Lung (tissue), 12 donors: ENCODE results near the gene SH3PXD2B. TPM values are rescaled to one million over a fixed set of nuclear protein-coding genes. Genes with fewer than 3 reads are reported as not detected.

ENCODE experiments used
- ATAC-seq: fragments of 200-7000 bp; cut with Tn5 transposase; one replicate; pipeline ENCODE4 v1.9.1; 2020; ENCODE audit warnings: moderate number of reproducible peaks; ENCODE audit not compliant: insufficient read depth, low FRiP score
- DNase-seq, 3 donors: peaks; one replicate each; pipeline ENCODE4 v3.0.0-alpha.2; 2013 to 2017
- H3K27ac ChIP-seq, 2 donors: one replicate each; pipeline ENCODE4 v1.5.1; 2013; ENCODE audit warnings: mild to moderate bottlenecking in 2 of 2, moderate library complexity in 2 of 2, control low read depth in 1 of 2, inconsistent platforms in 1 of 2, low read depth in 1 of 2, low read length in 1 of 2
- H3K27me3 ChIP-seq, 3 donors: one replicate each; pipeline ENCODE4 v1.5.1; 2013; ENCODE audit warnings: low read length in 2 of 3; ENCODE audit not compliant: control insufficient read depth in 3 of 3, insufficient read depth in 3 of 3
- H3K36me3 ChIP-seq, 4 donors: one replicate each; pipeline ENCODE4 v1.5.1; 2013; ENCODE audit warnings: low read length in 4 of 4, mild to moderate bottlenecking in 1 of 4, moderate library complexity in 1 of 4; ENCODE audit not compliant: control insufficient read depth in 4 of 4, insufficient read depth in 4 of 4
- H3K4me1 ChIP-seq, 5 donors: one replicate each; pipeline ENCODE4 v1.5.1; 2013; ENCODE audit warnings: low read length in 5 of 5, mild to moderate bottlenecking in 2 of 5, moderate library complexity in 1 of 5; ENCODE audit not compliant: control insufficient read depth in 5 of 5, insufficient read depth in 5 of 5
- H3K4me3 ChIP-seq: one replicate; pipeline ENCODE4 v1.5.1; 2013; ENCODE audit warnings: mild to moderate bottlenecking, control low read depth, moderate library complexity
- H3K9ac ChIP-seq, 2 donors: one replicate each; pipeline ENCODE4 v1.5.1; 2013; ENCODE audit warnings: low read length in 2 of 2, control low read depth in 1 of 2; ENCODE audit not compliant: insufficient read depth in 1 of 2
- H3K9me3 ChIP-seq, 4 donors: one replicate each; pipeline ENCODE4 v1.5.1; 2013; ENCODE audit warnings: low read length in 3 of 4, mild to moderate bottlenecking in 1 of 4, moderate library complexity in 1 of 4; ENCODE audit not compliant: control insufficient read depth in 4 of 4, insufficient read depth in 3 of 4
- CTCF ChIP-seq: IDR thresholded peaks from 2 replicates; pipeline ENCODE4 v1.5.1; 2012; ENCODE audit warnings: mild to moderate bottlenecking; ENCODE audit errors: control extremely low read depth, extremely low read depth
- WGBS, 2 donors: extraction: QIAGEN DNeasy Blood & Tissue Kit; methylation state at CpG; one replicate each; pipeline ENCODE4 v1.1.7; 2013; 5-methylcytosine and 5-hydroxymethylcytosine counted together
- polyA plus RNA-seq, 2 donors: library from polyadenylated mRNA; stranded (reverse); fragments of 200-250 nt; gene quantifications; one replicate each; pipeline ENCODE4 v1.2.1, GENCODE V29; 2013
- total RNA-seq, 2 donors: library from RNA; depleted of rRNA in 1 of 2; stranded (reverse); fragments of >200 nt in 1 of 2; gene quantifications; one replicate each; pipeline ENCODE4 v1.2.1, GENCODE V29; 2014 to 2021
- donor health status: control.
- donor health status: control.
- donor health status: Bipolar disorder and iron deficiency.
- donor health status: healthy.
- donor health status: DM: yes; HTN: yes; CAD: no.

SH3PXD2B gene
- total and polyA plus RNA-seq, 4 donors: 8.0 to 56.0 (median 21.4) TPM

DNA sequence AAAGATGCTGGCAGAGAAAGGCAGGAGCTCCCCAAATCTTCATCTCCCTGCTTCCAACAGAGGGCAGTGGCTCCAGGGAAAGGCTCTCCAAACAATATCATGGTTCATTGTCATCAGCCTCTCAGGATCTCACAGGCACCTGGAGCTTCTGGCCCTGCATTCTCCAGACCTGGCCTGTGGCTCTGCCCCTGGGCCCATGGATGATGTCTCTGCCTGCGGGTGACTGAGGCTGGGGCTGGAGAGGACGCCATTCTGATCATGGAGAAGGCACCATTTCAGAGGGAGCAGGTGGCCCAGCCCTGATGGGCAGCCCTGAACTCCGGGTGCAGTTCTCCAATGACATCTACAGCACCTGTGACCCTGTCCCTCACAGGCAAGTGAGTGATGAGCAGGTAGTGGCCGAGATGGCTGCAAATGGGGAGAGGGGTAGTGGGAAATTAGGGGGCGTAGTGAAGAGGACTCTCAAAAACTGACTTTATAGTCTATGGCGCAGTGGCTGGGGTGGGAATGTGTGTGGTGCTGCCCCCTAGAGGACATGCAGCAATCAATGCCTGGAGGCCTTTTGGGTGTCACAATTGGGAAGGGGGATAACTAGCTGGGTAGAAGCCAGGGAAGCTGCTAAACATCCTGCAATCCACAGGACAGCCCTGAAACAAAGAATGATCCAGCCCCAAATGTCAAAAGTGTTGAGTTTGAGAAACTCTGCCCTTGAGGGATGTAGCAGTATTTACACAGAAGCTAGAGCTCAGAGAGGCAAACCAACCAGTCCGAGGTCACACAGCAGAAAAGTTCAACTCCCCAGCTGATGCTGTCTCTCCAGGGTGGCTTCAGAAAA lies 3.2 kb downstream of the SH3PXD2B start:
- H3K36me3 ChIP-seq: peaks cover 0 to 6% (median 2%) of the 10 kb centered on the region in 4 donors
- DNase-seq: peak in 2 of 3 donors; percentile 51 to 53
- no peak overlapping the region for H3K27ac ChIP-seq
- no peaks in the 10 kb centered on the region for H3K9me3 ChIP-seq
- no peaks in the 10 kb centered on the region for H3K27me3 ChIP-seq
- 87 to 89% methylated on average over 7 of the region's 7 CpGs for WGBS, 2 donors
- H3K9ac ChIP-seq: no peak overlapping the region
- peaks cover 0 to 49% (median 14%) of the 10 kb centered on the region in 5 donors for H3K4me1 ChIP-seq
- no peak overlapping the region for H3K4me3 ChIP-seq
- ATAC-seq: no peak
- peak; percentile 26 for TF ChIP-seq CTCF

DNA sequence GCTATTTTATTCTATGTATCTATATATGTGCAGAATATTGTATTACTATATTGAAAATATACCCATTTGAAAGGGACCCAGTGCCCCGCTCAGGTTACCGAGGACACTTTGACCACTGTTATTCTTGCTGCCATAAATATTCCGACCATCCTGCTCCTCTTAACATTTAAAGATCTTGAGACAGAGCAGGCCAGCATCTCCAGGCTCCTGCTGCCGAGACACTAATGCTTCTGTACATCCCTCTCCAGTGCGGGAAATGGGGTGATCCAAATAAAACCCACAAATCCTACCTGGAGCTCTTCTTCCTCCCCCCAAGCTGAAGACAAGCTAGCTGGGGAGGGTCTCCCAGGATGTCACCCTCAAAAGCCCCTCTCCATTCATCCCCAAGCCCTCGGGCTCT lies 3.9 kb downstream of the SH3PXD2B start:
- H3K9ac ChIP-seq: no peak overlapping the region
- ATAC-seq (no peak), DNase-seq (no peak)
- H3K36me3 ChIP-seq: peaks cover 0 to 6% (median 2%) of the 10 kb centered on the region in 4 donors
- no peak overlapping the region for H3K27ac ChIP-seq
- H3K27me3 ChIP-seq: no peaks in the 10 kb centered on the region
- WGBS, 2 donors: 92 to 96% methylated on average over 6 of the region's 6 CpGs
- no peaks in the 10 kb centered on the region for H3K9me3 ChIP-seq
- H3K4me3 ChIP-seq: no peak overlapping the region
- no peak for TF ChIP-seq CTCF
- peaks cover 0 to 45% (median 14%) of the 10 kb centered on the region in 5 donors for H3K4me1 ChIP-seq

- TF ChIP-seq CTCF: no peak
- Histone ChIP-seq H3K9ac (no peak overlapping the region), H3K27ac (no peak overlapping the region), H3K36me3 (peaks cover 0 to 6% (median 2%) of the 10 kb centered on the region in 4 donors), H3K9me3 (no peaks in the 10 kb centered on the region), H3K4me1 (peaks cover 0 to 36% (median 16%) of the 10 kb centered on the region in 5 donors), H3K4me3 (no peak overlapping the region), H3K27me3 (no peaks in the 10 kb centered on the region)
- no peak for DNase-seq
- ATAC-seq: no peak
- WGBS, 2 donors: 76 to 87% methylated on average over 5 of the region's 5 CpGs
Observed at GRCh38 chr5:172448999-172449398, 5.3 kb downstream of the SH3PXD2B start.
